MCF 10A (cell line): ENCODE measurements around the gene TMEM175. TPM values are rescaled to one million over a fixed set of nuclear protein-coding genes. Genes with fewer than 3 reads are reported as not detected.

Experiments used
- BruUV-seq: library from RNA; stranded (reverse); fragments of 400-500 nt; replicated peaks from 2 replicates; lab custom pipeline; 2021; lab: Mats Ljungman, UMichigan
- CTCF ChIA-PET: fragments of 300-600 bp; sonication (Branson Sonifier 250); formaldehyde crosslinking; extraction: SDS; loops from one replicate; lab custom pipeline; 2021; ENCODE audit warnings: antibody characterized with exemption, inconsistent platforms; lab: Yijun Ruan, JAX
- POLR2A ChIA-PET: fragments of 300-600, 350-650 bp; sonication (Branson Sonifier 250); formaldehyde crosslinking; extraction: SDS; loops from one replicate; lab custom pipeline; 2020; ENCODE audit warnings: antibody characterized with exemption, inconsistent platforms; lab: Yijun Ruan, JAX
- DNase-seq: peaks from one replicate; pipeline ENCODE4 v3.0.0-alpha.2; 2018; ENCODE audit not compliant: unreplicated experiment
- H3K27ac Mint-ChIP-seq: one replicate; pipeline ENCODE4 v1.8.0; 2022; ENCODE audit warnings: mild to moderate bottlenecking, low read depth, mixed read lengths; ENCODE audit not compliant: unreplicated experiment
- H3K27me3 Mint-ChIP-seq: one replicate; pipeline ENCODE4 v1.8.0; 2022; ENCODE audit warnings: mixed read lengths; ENCODE audit not compliant: insufficient read depth, unreplicated experiment
- H3K36me3 Mint-ChIP-seq: one replicate; pipeline ENCODE4 v1.8.0; 2022; ENCODE audit warnings: mild to moderate bottlenecking, moderate library complexity, mixed read lengths; ENCODE audit not compliant: insufficient read depth, unreplicated experiment
- H3K4me1 Mint-ChIP-seq: one replicate; pipeline ENCODE4 v1.8.0; 2022; ENCODE audit warnings: mixed read lengths; ENCODE audit not compliant: insufficient read depth, unreplicated experiment
- H3K4me3 Mint-ChIP-seq: one replicate; pipeline ENCODE4 v1.8.0; 2022; ENCODE audit warnings: mild to moderate bottlenecking, moderate library complexity, mixed read lengths; ENCODE audit not compliant: unreplicated experiment
- H3K9me3 Mint-ChIP-seq: one replicate; pipeline ENCODE4 v1.8.0; 2022; ENCODE audit warnings: mixed read lengths; ENCODE audit not compliant: unreplicated experiment
- CTCF ChIP-seq: fragments of 200-600 bp; IDR thresholded peaks from one replicate; pipeline ENCODE4 v1.8.0; 2022; ENCODE audit warnings: antibody characterized with exemption, mild to moderate bottlenecking; ENCODE audit not compliant: unreplicated experiment
- intact Hi-C: fragments of 100-400 bp; cut with micrococcal nuclease; formaldehyde crosslinking; loops from 2 replicates; pipeline ENCODE4 v1.14.1; 2022
- total RNA-seq: library from RNA; stranded (reverse); gene quantifications from 2 replicates; pipeline ENCODE4 v1.2.3, GENCODE V29; 2022

TMEM175 gene
- total RNA-seq, 1 experiment from 2014 or later, result 28.9 TPM

- ChIA-PET POLR2A (interaction anchor here (0.6 to 1.4 kb wide), 4 partner anchors 9 to 183 kb away, joined by 3 read pairs; no protein-coding TSS in a partner anchor), CTCF (no interaction called here)
- TF ChIP-seq CTCF, result no peak
- H3K36me3 Mint-ChIP-seq, result peaks cover 24% of the 10 kb centered on the region
- no peaks in the 10 kb centered on the region for H3K27me3 Mint-ChIP-seq
- no peak overlapping the region for H3K27ac Mint-ChIP-seq
- H3K4me3 Mint-ChIP-seq, result no peak overlapping the region
- no TSS peak for BruUV-seq
- no peak for DNase-seq
- no peaks in the 10 kb centered on the region for H3K9me3 Mint-ChIP-seq
- H3K4me1 Mint-ChIP-seq, result no peaks in the 10 kb centered on the region
- intact Hi-C loops, result no loop called here
Observed at GRCh38 chr4:964346-965025, 32.2 kb downstream of the TMEM175 start.

GRCh38 chr4:965048-965765 lies 32.9 kb downstream of the TMEM175 start:
- ChIA-PET CTCF (no interaction called here), POLR2A (interaction anchor here (0.6 kb wide), 1 partner anchor 9 kb away, joined by 3 read pairs; no protein-coding TSS in a partner anchor)
- Mint-ChIP-seq H3K36me3 (peaks cover 18% of the 10 kb centered on the region), H3K9me3 (no peaks in the 10 kb centered on the region), H3K4me3 (no peak overlapping the region), H3K27me3 (no peaks in the 10 kb centered on the region), H3K4me1 (no peaks in the 10 kb centered on the region), H3K27ac (no peak overlapping the region)
- no peak for DNase-seq
- TF ChIP-seq CTCF, result no peak
- intact Hi-C loops, result no loop called here
- BruUV-seq, result no TSS peak

- no peak overlapping the region for H3K27ac Mint-ChIP-seq
- H3K27me3 Mint-ChIP-seq, result no peaks in the 10 kb centered on the region
- H3K4me1 Mint-ChIP-seq, result no peaks in the 10 kb centered on the region
- intact Hi-C loops, result no loop called here
- peaks cover 16% of the 10 kb centered on the region for H3K36me3 Mint-ChIP-seq
- BruUV-seq, result no TSS peak
- CTCF ChIA-PET, result no interaction called here
- no peaks in the 10 kb centered on the region for H3K9me3 Mint-ChIP-seq
- no peak for TF ChIP-seq CTCF
- H3K4me3 Mint-ChIP-seq, result no peak overlapping the region
- no peak for DNase-seq
- POLR2A ChIA-PET, result no interaction called here
Observed at GRCh38 chr4:965766-966134, 33.5 kb downstream of the TMEM175 start.

DNA sequence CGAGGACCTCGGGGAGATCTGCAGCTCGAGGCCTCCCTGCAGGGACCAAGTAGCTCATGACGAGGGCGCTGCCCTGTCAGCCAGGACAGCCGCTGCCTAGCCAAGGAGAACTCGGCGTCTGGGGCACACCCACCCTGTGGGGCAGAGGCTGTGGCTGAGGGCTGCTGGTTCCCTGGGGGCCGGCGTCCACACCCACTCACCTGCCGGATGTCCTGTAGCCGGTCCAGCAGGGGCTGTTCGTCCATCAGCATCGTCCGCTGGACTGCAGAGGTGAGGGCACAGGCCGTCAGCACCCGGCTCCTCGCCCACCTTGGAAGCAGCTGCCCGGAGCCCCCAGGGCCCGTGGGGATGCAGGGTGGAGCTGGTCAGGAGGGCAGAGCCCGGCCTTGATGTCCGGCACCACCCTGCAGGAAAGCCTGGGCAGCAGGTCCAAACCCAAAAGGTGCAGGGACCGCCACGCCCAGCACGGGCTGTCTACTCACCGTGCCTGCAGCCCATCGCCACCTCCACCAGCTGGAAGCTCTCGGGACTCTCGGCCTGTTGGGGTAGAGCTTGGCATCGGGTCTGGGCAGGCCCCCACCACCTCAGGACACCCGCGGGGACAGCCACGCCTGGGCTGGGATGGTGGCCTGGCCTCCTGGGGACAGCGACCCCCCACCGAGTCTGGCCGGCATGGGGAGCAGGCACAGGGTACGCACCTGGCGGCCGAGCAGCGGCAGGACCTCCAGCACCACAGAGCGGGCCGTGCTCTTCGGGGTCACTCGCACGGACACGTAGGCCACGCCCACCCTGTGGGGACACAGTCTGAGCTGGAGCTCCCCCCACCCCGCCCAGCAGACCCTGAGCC lies 34.2 kb downstream of the TMEM175 start:
- intact Hi-C loops, result no loop called here
- Mint-ChIP-seq H3K4me1 (peaks cover 4% of the 10 kb centered on the region), H3K36me3 (peaks cover 16% of the 10 kb centered on the region), H3K27me3 (no peaks in the 10 kb centered on the region), H3K4me3 (no peak overlapping the region), H3K9me3 (no peaks in the 10 kb centered on the region), H3K27ac (no peak overlapping the region)
- BruUV-seq, result no TSS peak
- no peak for DNase-seq
- no peak for TF ChIP-seq CTCF
- CTCF ChIA-PET, result no interaction called here
- POLR2A ChIA-PET, result no interaction called here
